ENCODE data around the gene TTLL11. TPM values are rescaled to one million over a fixed set of nuclear protein-coding genes. Genes with fewer than 3 reads are reported as not detected.

Gene TTLL11
- total RNA-seq, 3 donors from 2014 or later, result 6.0 to 22.2 (median 6.4) TPM

DNA sequence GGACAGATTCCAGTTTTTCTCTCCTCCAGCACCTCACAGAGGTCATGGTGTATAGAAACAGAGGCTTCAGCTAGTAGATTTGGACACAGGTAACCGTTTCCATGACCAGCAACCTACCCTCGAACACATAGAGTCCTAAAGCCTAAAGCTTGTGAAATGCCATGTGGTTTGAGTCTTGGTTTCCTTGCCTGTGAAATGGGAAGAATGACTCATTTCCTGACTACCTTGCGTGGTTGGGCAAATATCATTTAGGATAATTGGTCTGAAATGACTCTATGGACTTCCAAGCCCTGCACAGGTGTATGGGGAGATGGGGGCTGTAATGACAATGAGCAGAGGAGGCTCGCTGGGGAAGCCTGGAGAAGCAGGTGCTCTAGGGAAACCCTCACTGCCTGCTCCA lies 134.6 kb downstream of the TTLL11 start:
- ATAC-seq (peak; percentile 23), DNase-seq (no peak)
- TF ChIP-seq, protein P1, sequence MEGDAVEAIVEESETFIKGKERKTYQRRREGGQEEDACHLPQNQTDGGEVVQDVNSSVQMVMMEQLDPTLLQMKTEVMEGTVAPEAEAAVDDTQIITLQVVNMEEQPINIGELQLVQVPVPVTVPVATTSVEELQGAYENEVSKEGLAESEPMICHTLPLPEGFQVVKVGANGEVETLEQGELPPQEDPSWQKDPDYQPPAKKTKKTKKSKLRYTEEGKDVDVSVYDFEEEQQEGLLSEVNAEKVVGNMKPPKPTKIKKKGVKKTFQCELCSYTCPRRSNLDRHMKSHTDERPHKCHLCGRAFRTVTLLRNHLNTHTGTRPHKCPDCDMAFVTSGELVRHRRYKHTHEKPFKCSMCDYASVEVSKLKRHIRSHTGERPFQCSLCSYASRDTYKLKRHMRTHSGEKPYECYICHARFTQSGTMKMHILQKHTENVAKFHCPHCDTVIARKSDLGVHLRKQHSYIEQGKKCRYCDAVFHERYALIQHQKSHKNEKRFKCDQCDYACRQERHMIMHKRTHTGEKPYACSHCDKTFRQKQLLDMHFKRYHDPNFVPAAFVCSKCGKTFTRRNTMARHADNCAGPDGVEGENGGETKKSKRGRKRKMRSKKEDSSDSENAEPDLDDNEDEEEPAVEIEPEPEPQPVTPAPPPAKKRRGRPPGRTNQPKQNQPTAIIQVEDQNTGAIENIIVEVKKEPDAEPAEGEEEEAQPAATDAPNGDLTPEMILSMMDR (IDR thresholded peaks at IDR 0.05), result no peak
- no peaks in the 10 kb centered on the region for H3K4me1 ChIP-seq (ENCODE audit: low read depth)
- no peaks in the 10 kb centered on the region for H3K9me3 ChIP-seq
- intact Hi-C loops (cut with DNase I, micrococcal nuclease), result no loop called here
- H3K4me3 ChIP-seq, result no peak overlapping the region
- H3K36me3 ChIP-seq (ENCODE audit: low read depth), result no peaks in the 10 kb centered on the region

DNA sequence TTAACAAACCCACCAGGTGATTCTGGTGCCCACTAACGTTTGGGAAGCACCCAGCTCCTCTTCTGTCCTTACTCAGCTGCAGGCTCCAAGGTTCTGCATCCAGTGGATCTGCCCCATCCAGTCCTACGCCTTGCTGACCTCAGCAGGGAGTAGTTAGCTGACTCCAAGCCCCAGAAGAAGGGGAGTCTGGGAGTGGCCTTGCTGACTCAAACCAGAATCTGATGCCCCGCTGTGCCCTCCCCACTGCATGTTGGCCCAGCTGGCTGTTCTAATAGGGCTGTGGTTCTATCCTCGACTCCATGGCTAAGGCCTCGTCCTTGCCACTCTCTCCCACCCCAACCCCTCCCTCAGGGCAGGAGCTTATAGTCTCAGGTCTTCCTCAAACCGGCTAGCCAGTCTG lies 136.3 kb downstream of the TTLL11 start:
- ATAC-seq, result no peak
- H3K9me3 ChIP-seq, result no peaks in the 10 kb centered on the region

DNA sequence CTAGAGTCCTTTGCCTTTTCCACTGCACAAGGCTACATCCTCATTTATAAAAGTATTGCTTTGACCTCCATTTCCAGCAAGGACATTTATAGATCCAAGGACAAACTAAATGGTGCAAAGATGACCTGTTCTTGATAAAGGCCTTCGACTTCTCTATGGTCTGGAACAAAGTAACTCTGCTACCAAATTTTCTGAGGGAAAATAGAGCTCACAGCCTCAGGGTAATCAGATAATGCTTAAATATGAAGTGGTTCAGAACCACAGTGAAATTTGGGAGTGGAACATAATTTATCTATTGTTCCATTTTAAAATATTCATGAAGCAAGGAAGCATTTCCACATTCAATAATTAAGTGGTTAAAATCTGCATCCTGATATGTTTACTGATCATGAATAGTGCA lies 137.5 kb downstream of the TTLL11 start:
- intact Hi-C loops (cut with DNase I, micrococcal nuclease), result no loop called here
- ATAC-seq (no peak), DNase-seq (no peak)
- Histone ChIP-seq H3K4me1 (ENCODE audit: low read depth) (no peaks in the 10 kb centered on the region), H3K36me3 (ENCODE audit: low read depth) (no peaks in the 10 kb centered on the region), H3K9me3 (no peaks in the 10 kb centered on the region), H3K4me3 (no peak overlapping the region)
- TF ChIP-seq, protein P1 (IDR thresholded peaks at IDR 0.05), result no peak

More for the DNA sequence above, 136.3 kb downstream of the TTLL11 start:
- no peak overlapping the region for H3K4me3 ChIP-seq
- DNase-seq, result no peak
- TF ChIP-seq, protein P1 (IDR thresholded peaks at IDR 0.05), result no peak
- intact Hi-C loops (cut with DNase I, micrococcal nuclease), result no loop called here
- H3K36me3 ChIP-seq (ENCODE audit: low read depth), result no peaks in the 10 kb centered on the region
- no peaks in the 10 kb centered on the region for H3K4me1 ChIP-seq (ENCODE audit: low read depth)

DNA sequence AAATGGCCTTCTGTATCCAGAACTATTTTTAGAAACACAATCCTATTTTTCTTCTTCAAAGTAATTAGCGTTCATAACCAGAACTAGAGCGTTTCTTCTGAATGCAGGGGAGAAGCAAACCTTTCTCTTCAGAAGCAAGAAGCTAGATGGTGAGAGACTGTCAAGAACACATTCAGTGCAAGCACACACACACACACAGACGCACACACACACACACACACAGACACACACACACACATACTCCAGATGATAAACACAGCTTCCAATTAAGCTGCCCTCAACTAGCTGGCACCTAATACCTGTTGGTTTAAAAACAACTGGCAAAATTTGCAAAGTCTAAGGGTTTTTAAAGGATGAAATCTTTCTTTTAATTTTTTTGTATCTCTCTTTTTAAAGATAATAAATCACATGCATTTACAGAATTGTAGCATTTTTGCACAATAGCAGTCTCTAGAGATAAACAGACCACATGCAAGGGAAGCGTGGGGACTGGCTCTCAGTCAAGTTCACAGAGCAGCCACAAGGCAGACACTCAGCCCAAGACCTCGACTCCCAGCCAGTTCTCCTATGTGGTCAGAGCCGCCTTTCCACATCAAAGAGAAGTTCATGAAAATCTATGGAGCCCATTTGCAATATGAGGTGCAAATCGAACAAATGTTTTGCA lies 138.5 kb downstream of the TTLL11 start:
- no peak overlapping the region for H3K4me3 ChIP-seq
- no peak for ATAC-seq
- TF ChIP-seq, protein P1 (IDR thresholded peaks at IDR 0.05), result no peak
- H3K4me1 ChIP-seq (ENCODE audit: low read depth), result no peaks in the 10 kb centered on the region
- DNase-seq, result no peak
- intact Hi-C loops (cut with DNase I, micrococcal nuclease), result no loop called here
- no peaks in the 10 kb centered on the region for H3K36me3 ChIP-seq (ENCODE audit: low read depth)
- no peaks in the 10 kb centered on the region for H3K9me3 ChIP-seq

DNA sequence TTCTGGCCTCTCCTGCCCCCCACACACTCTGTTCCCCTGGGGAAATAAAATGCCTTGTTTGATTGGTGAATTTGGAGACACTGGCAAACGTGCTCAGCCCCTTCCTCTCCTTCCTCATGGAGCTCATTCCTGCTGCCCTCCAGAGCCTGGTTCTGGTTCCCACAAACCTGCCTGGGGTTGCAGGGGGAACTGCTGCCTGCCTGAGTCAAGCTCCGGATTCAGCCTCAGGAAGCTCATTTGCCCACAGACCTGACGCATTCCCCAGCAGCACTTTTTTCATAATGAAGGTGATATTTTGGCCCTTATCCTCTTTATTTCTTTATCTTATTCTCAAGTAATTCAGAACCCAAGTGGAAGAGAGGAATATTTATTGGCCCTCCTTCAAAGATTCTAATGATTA lies 140.5 kb downstream of the TTLL11 start:
- Histone ChIP-seq H3K4me3 (no peak overlapping the region), H3K9me3 (no peaks in the 10 kb centered on the region), H3K36me3 (ENCODE audit: low read depth) (no peaks in the 10 kb centered on the region), H3K4me1 (ENCODE audit: low read depth) (no peaks in the 10 kb centered on the region)
- DNase-seq (no peak), ATAC-seq (no peak)
- intact Hi-C loops (cut with DNase I, micrococcal nuclease), result no loop called here
- TF ChIP-seq, protein P1 (IDR thresholded peaks at IDR 0.05), result no peak

DNA sequence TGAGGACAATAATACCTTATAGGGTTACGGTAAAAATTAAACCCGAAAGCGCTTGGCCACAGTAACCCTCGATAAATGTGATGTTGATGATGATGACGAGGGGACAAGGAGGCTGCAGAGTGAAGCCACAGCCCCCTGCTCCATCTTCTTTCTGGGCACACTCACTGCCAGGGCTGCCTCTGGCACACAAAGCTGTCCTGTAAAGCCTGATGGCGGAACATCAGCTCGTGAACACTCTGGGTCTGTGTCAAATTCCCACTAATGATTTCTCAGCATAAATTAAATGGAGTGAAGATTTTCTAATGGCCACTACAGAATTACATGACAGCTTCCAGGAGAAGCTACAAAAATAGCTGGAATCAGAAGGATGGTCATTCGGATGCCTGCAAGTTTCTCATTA lies 142.2 kb downstream of the TTLL11 start:
- intact Hi-C loops (cut with DNase I, micrococcal nuclease), result no loop called here
- Histone ChIP-seq H3K4me1 (ENCODE audit: low read depth) (no peaks in the 10 kb centered on the region), H3K4me3 (no peak overlapping the region), H3K36me3 (ENCODE audit: low read depth) (no peaks in the 10 kb centered on the region), H3K9me3 (no peaks in the 10 kb centered on the region)
- DNase-seq (no peak), ATAC-seq (no peak)
- TF ChIP-seq, protein P1 (IDR thresholded peaks at IDR 0.05), result no peak

All from mucosa of descending colon (tissue), 3 donors.